Caco-2 (cell line): ENCODE results near the gene FAM9C. TPM values are rescaled to one million over a fixed set of nuclear protein-coding genes. Genes with fewer than 3 reads are reported as not detected.

Experiments used
- BruUV-seq: library from RNA; stranded (reverse); fragments of 400-500 nt; replicated peaks from 2 replicates; lab custom pipeline; 2021; lab: Mats Ljungman, UMichigan
- CTCF ChIA-PET: fragments of 300-600 bp; sonication (Branson Sonifier 250); formaldehyde crosslinking; loops from one replicate; lab custom pipeline; 2022; ENCODE audit warnings: antibody characterized with exemption; lab: Charles Lee
- POLR2A ChIA-PET: fragments of 300-600 bp; sonication (Branson Sonifier 250); formaldehyde crosslinking; loops from one replicate; lab custom pipeline; 2022; ENCODE audit warnings: antibody characterized with exemption; lab: Charles Lee
- DNase-seq, 2 experiments: peaks; one replicate each; pipeline versions ENCODE4 v3.0.0 to v3.0.0-alpha.2; 2020 to 2022
- H3K27me3 ChIP-seq: replicated peaks from 2 replicates; pipeline ENCODE4 v1.6.0; 2011; ENCODE audit warnings: low read length; ENCODE audit not compliant: control insufficient read depth, insufficient read depth
- H3K36me3 ChIP-seq: 2 replicates; pipeline ENCODE4 v1.5.1; 2011; ENCODE audit warnings: low read length; ENCODE audit not compliant: control insufficient read depth, insufficient read depth
- H3K4me1 ChIP-seq: fragments of 250-450 bp; sonication (Bioruptor Pico); 2 replicates; pipeline ENCODE4 v1.5.1; 2020; ENCODE audit warnings: mild to moderate bottlenecking
- H3K4me3 ChIP-seq: 2 replicates; pipeline ENCODE4 v1.5.1; 2011; ENCODE audit warnings: low read depth, mild to moderate bottlenecking, control low read depth, low read length
- H3K9me3 ChIP-seq: fragments of 250-450 bp; sonication (Bioruptor Pico); 2 replicates; pipeline ENCODE4 v1.5.1; 2020; ENCODE audit warnings: mild to moderate bottlenecking, moderate library complexity
- H3K27ac Mint-ChIP-seq: one replicate; pipeline ENCODE4 v1.8.0; 2022; ENCODE audit warnings: mixed read lengths; ENCODE audit not compliant: unreplicated experiment
- H3K27me3 Mint-ChIP-seq: one replicate; pipeline ENCODE4 v1.8.0; 2022; ENCODE audit warnings: mixed read lengths; ENCODE audit not compliant: insufficient read depth, unreplicated experiment
- H3K36me3 Mint-ChIP-seq: one replicate; pipeline ENCODE4 v1.8.0; 2022; ENCODE audit warnings: mild to moderate bottlenecking, mixed read lengths; ENCODE audit not compliant: insufficient read depth, unreplicated experiment
- H3K4me1 Mint-ChIP-seq: one replicate; pipeline ENCODE4 v1.8.0; 2022; ENCODE audit warnings: low read depth, mixed read lengths; ENCODE audit not compliant: unreplicated experiment
- H3K4me3 Mint-ChIP-seq: one replicate; pipeline ENCODE4 v1.8.0; 2022; ENCODE audit warnings: mild to moderate bottlenecking, moderate library complexity, mixed read lengths; ENCODE audit not compliant: unreplicated experiment
- H3K9me3 Mint-ChIP-seq: one replicate; pipeline ENCODE4 v1.8.0; 2022; ENCODE audit warnings: mixed read lengths; ENCODE audit not compliant: unreplicated experiment
- intact Hi-C: fragments of 100-400 bp; cut with micrococcal nuclease; formaldehyde crosslinking; loops from one replicate; pipeline ENCODE4 v1.10.0; 2022; ENCODE audit not compliant: unreplicated experiment
- total RNA-seq: library from RNA; stranded (reverse); gene quantifications from 2 replicates; pipeline ENCODE4 v1.2.3, GENCODE V29; 2022
- TF ChIP-seq, protein P1 (sequence below), 2 experiments: fragments of 200-600 bp in 1 of 2; IDR thresholded peaks; 1 replicate in 1 of 2; 2 replicates in 1 of 2; pipeline versions ENCODE4 v1.5.1 to v1.8.0; 2011 to 2022; ENCODE audit warnings: antibody characterized with exemption in 1 of 2, control low read depth in 1 of 2, inconsistent platforms in 1 of 2, low read depth in 1 of 2, low read length in 1 of 2, mild to moderate bottlenecking in 1 of 2, moderate library complexity in 1 of 2; ENCODE audit not compliant: insufficient read depth in 1 of 2, severe bottlenecking in 1 of 2, unreplicated experiment in 1 of 2

The FAM9C gene
- total RNA-seq, 1 experiment from 2014 or later: not detected

DNA sequence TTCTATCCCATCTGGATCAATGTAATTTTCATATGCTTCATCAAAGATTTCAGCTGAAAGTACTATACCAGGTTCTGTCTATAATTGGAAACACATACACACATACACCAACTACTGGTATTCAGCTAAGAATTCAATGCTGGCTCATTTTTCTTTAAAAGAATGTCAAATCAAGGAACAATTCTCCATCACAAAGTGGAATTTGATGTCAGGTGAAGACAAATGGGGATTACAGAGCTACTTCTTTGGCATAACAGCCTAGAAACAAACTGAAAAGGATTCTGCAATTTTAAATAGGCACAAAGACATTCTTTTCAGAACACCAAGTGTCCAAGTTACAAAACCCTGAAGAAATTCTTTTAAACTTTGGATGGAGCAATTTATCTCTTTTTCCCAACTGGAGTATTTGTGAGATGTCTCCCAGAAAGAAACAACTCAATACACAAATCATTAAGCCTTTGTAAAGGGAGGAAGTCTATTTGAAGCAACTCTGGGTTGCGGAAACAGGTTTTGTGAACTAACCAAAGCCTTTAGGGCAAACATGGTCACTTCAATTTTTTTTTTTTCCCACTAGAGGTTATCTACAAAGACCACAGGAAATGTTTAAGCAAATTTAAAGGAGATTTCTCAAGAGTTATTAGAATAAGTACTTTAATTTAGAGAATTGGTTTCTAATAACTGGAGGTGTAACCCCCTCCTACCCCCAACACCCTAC lies 1.9 kb upstream of the FAM9C start:
- H3K9me3 ChIP-seq: no peaks in the 10 kb centered on the region
- intact Hi-C loops: no loop called here
- no peak overlapping the region for H3K4me3 Mint-ChIP-seq
- no peaks in the 10 kb centered on the region for H3K27me3 ChIP-seq
- H3K27me3 Mint-ChIP-seq: no peaks in the 10 kb centered on the region
- BruUV-seq: no TSS peak
- H3K4me3 ChIP-seq: no peak overlapping the region
- DNase-seq: no peak
- no peaks in the 10 kb centered on the region for H3K4me1 Mint-ChIP-seq
- H3K4me1 ChIP-seq: no peaks in the 10 kb centered on the region
- no peaks in the 10 kb centered on the region for H3K9me3 Mint-ChIP-seq
- POLR2A ChIA-PET: no interaction called here
- TF ChIP-seq, protein P1, sequence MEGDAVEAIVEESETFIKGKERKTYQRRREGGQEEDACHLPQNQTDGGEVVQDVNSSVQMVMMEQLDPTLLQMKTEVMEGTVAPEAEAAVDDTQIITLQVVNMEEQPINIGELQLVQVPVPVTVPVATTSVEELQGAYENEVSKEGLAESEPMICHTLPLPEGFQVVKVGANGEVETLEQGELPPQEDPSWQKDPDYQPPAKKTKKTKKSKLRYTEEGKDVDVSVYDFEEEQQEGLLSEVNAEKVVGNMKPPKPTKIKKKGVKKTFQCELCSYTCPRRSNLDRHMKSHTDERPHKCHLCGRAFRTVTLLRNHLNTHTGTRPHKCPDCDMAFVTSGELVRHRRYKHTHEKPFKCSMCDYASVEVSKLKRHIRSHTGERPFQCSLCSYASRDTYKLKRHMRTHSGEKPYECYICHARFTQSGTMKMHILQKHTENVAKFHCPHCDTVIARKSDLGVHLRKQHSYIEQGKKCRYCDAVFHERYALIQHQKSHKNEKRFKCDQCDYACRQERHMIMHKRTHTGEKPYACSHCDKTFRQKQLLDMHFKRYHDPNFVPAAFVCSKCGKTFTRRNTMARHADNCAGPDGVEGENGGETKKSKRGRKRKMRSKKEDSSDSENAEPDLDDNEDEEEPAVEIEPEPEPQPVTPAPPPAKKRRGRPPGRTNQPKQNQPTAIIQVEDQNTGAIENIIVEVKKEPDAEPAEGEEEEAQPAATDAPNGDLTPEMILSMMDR (IDR thresholded peaks at IDR 0.05; ENCODE audit: insufficient read depth in 1 of 2, low read depth in 1 of 2, low read length in 1 of 2, severe bottlenecking in 1 of 2, unreplicated experiment in 1 of 2): no peak
- no peaks in the 10 kb centered on the region for H3K36me3 Mint-ChIP-seq
- H3K36me3 ChIP-seq: no peaks in the 10 kb centered on the region
- CTCF ChIA-PET: no interaction called here
- no peak overlapping the region for H3K27ac Mint-ChIP-seq

DNA sequence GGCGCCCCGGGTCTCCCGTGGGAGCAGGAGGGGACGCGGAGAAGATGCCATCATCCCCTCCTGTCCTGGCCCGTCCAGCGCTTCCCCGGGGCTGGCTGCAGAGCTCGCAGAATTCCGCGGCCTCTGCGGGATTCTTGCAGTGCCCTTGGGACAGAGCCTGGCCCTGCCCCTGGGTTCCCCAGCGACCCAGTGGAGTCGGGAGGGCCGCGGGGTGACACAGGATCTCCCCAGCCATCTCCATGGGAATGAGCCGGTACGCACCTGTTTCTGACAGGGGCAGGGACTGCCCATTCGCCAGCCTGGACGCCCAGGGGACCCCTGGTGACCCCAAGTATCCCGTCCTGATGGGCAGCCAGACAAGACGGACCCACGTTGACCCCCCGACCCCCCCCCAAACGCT lies 482 bp downstream of the FAM9C start:
- Mint-ChIP-seq H3K36me3 (no peaks in the 10 kb centered on the region), H3K27me3 (no peaks in the 10 kb centered on the region), H3K9me3 (no peaks in the 10 kb centered on the region), H3K4me1 (no peaks in the 10 kb centered on the region), H3K27ac (no peak overlapping the region), H3K4me3 (no peak overlapping the region)
- ChIA-PET CTCF (no interaction called here), POLR2A (no interaction called here)
- no peak for DNase-seq
- no peaks in the 10 kb centered on the region for H3K27me3 ChIP-seq
- BruUV-seq: no TSS peak
- no peaks in the 10 kb centered on the region for H3K4me1 ChIP-seq
- H3K36me3 ChIP-seq: no peaks in the 10 kb centered on the region
- H3K9me3 ChIP-seq: no peaks in the 10 kb centered on the region
- no peak overlapping the region for H3K4me3 ChIP-seq
- intact Hi-C loops: no loop called here
- TF ChIP-seq, protein P1 (IDR thresholded peaks at IDR 0.05; ENCODE audit: insufficient read depth in 1 of 2, low read depth in 1 of 2, low read length in 1 of 2, severe bottlenecking in 1 of 2, unreplicated experiment in 1 of 2): no peak

DNA sequence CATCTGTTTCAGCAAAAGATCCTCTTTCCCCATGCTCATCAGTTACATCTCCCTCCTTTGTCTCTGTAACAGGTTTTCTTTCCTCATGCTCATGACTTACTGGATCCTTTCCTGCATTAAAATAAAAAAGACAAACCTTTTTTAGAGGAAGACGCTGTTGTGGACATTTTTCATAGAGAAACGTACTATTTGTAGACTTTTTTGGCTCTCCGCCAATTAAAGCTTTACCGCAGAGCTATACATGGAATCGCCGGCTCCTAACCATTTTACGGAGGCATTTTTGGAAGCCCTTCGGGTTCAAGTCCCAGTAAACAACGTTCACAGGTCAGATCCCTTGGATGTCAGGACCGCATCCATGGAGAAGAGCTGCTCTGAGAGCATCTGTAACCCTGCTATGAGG lies 1.3 kb downstream of the FAM9C start:
- H3K4me3 ChIP-seq: no peak overlapping the region
- no peaks in the 10 kb centered on the region for H3K9me3 ChIP-seq
- no peaks in the 10 kb centered on the region for H3K27me3 ChIP-seq
- CTCF ChIA-PET: no interaction called here
- no peaks in the 10 kb centered on the region for H3K4me1 ChIP-seq
- no peaks in the 10 kb centered on the region for H3K36me3 ChIP-seq
- POLR2A ChIA-PET: no interaction called here
- no peak overlapping the region for H3K27ac Mint-ChIP-seq
- H3K36me3 Mint-ChIP-seq: no peaks in the 10 kb centered on the region
- no peaks in the 10 kb centered on the region for H3K27me3 Mint-ChIP-seq
- intact Hi-C loops: no loop called here
- no peak overlapping the region for H3K4me3 Mint-ChIP-seq
- no peak for DNase-seq
- TF ChIP-seq, protein P1 (IDR thresholded peaks at IDR 0.05; ENCODE audit: insufficient read depth in 1 of 2, low read depth in 1 of 2, low read length in 1 of 2, severe bottlenecking in 1 of 2, unreplicated experiment in 1 of 2): no peak
- no peaks in the 10 kb centered on the region for H3K4me1 Mint-ChIP-seq
- no peaks in the 10 kb centered on the region for H3K9me3 Mint-ChIP-seq
- no TSS peak for BruUV-seq
